Effector memory CD4-positive, alpha-beta T cell (primary cell): ENCODE measurements around the gene GBA2.
A peak's percentile ranks its signal among the peaks of the same experiment; 100 is the strongest.

Experiments used
- DNase-seq, 3 donors: peaks; one replicate each; pipeline ENCODE4 v3.0.0-alpha.2; 2020
- H3K27ac ChIP-seq: 2 replicates; pipeline ENCODE4 v1.7.0; 2013; ENCODE audit warnings: mild to moderate bottlenecking, low read length, moderate library complexity; ENCODE audit not compliant: insufficient read depth, poor library complexity, severe bottlenecking
- H3K27me3 ChIP-seq: replicated peaks from 2 replicates; pipeline ENCODE4 v1.7.0; 2013; ENCODE audit warnings: mild to moderate bottlenecking, low read length; ENCODE audit not compliant: insufficient read depth, control insufficient read depth, poor library complexity, severe bottlenecking
- H3K36me3 ChIP-seq: 2 replicates; pipeline ENCODE4 v1.7.0; 2013; ENCODE audit warnings: mild to moderate bottlenecking, low read length, moderate library complexity; ENCODE audit not compliant: control insufficient read depth, insufficient read depth
- H3K4me1 ChIP-seq: 2 replicates; pipeline ENCODE4 v1.7.0; 2013; ENCODE audit warnings: low read length, mild to moderate bottlenecking; ENCODE audit not compliant: control insufficient read depth, insufficient read depth, poor library complexity, severe bottlenecking
- H3K4me3 ChIP-seq: 2 replicates; pipeline ENCODE4 v1.7.0; 2013; ENCODE audit warnings: low read length, low read depth, mild to moderate bottlenecking; ENCODE audit not compliant: insufficient read depth, poor library complexity, severe bottlenecking
- H3K9me3 ChIP-seq: 2 replicates; pipeline ENCODE4 v1.7.0; 2013; ENCODE audit warnings: mild to moderate bottlenecking, low read length, moderate library complexity; ENCODE audit not compliant: control insufficient read depth

Gene GBA2

GRCh38 chr9:35756275-35757225 is 7.5 kb upstream of the GBA2 start:
- H3K9me3 ChIP-seq = no peaks in the 10 kb centered on the region
- peak; percentile 45 to 65 (median 54) for DNase-seq
- peak overlapping the region; percentile 81 for H3K4me3 ChIP-seq
- no peaks in the 10 kb centered on the region for H3K27me3 ChIP-seq
- peak overlapping the region; percentile 77 for H3K27ac ChIP-seq
- peaks cover 20% of the 10 kb centered on the region for H3K36me3 ChIP-seq
- H3K4me1 ChIP-seq = peaks cover 6% of the 10 kb centered on the region

GRCh38 chr9:35755071-35755470 is 6.0 kb upstream of the GBA2 start:
- Histone ChIP-seq H3K4me3 (no peak overlapping the region), H3K9me3 (no peaks in the 10 kb centered on the region), H3K4me1 (peaks cover 9% of the 10 kb centered on the region), H3K27ac (no peak overlapping the region), H3K36me3 (peaks cover 29% of the 10 kb centered on the region), H3K27me3 (no peaks in the 10 kb centered on the region)
- no peak for DNase-seq

- peaks cover 29% of the 10 kb centered on the region for H3K36me3 ChIP-seq
- peaks cover 17% of the 10 kb centered on the region for H3K4me1 ChIP-seq
- no peak within 1 kb of the TSS for H3K4me3 ChIP-seq
These were observed 5.2 kb upstream of the GBA2 start, which contains the start of gene MSMP for GRCh38 chr9:35754264-35754663. MSMP (minus strand) TSS chr9:35754276; CDS start chr9:35754129, 147 bp downstream.

GRCh38 chr9:35753466-35753865 is 4.4 kb upstream of the GBA2 start:
- DNase-seq = no peak
- H3K27ac ChIP-seq = no peak overlapping the region
- H3K9me3 ChIP-seq = no peaks in the 10 kb centered on the region
- peaks cover 29% of the 10 kb centered on the region for H3K36me3 ChIP-seq
- H3K4me1 ChIP-seq = peaks cover 17% of the 10 kb centered on the region
- no peak overlapping the region for H3K4me3 ChIP-seq
- H3K27me3 ChIP-seq = no peaks in the 10 kb centered on the region

More at GRCh38 chr9:35754264-35754663, 5.2 kb upstream of the GBA2 start, which contains the start of gene MSMP:
- Histone ChIP-seq H3K27me3 (no peaks in the 10 kb centered on the region), H3K27ac (no peak within 1 kb of the TSS), H3K9me3 (no peaks in the 10 kb centered on the region)
- no peak for DNase-seq

GRCh38 chr9:35750256-35750531 is 1.2 kb upstream of the GBA2 start:
- no peaks in the 10 kb centered on the region for H3K9me3 ChIP-seq
- no peaks in the 10 kb centered on the region for H3K27me3 ChIP-seq
- peak overlapping the region; percentile 80 for H3K27ac ChIP-seq
- peaks cover 36% of the 10 kb centered on the region for H3K4me1 ChIP-seq
- H3K4me3 ChIP-seq = peak overlapping the region; percentile 91
- no peak for DNase-seq
- peaks cover 29% of the 10 kb centered on the region for H3K36me3 ChIP-seq

- H3K36me3 ChIP-seq = peaks cover 30% of the 10 kb centered on the region
- peaks cover 36% of the 10 kb centered on the region for H3K4me1 ChIP-seq
- peak in 2 of 3 donors; percentile 29 to 42 for DNase-seq
- H3K9me3 ChIP-seq = no peaks in the 10 kb centered on the region
- H3K27ac ChIP-seq = peak overlapping the region; percentile 80
- H3K27me3 ChIP-seq = no peaks in the 10 kb centered on the region
- H3K4me3 ChIP-seq = peak overlapping the region; percentile 91
These were observed 657 bp upstream of the GBA2 start for GRCh38 chr9:35749515-35750255.

GRCh38 chr9:35748242-35748857 is 678 bp downstream of the GBA2 start:
- Histone ChIP-seq H3K4me3 (peak overlapping the region; percentile 91), H3K9me3 (no peaks in the 10 kb centered on the region), H3K27ac (peak overlapping the region; percentile 80), H3K4me1 (peaks cover 36% of the 10 kb centered on the region), H3K36me3 (peaks cover 40% of the 10 kb centered on the region), H3K27me3 (no peaks in the 10 kb centered on the region)
- DNase-seq = no peak

DNA sequence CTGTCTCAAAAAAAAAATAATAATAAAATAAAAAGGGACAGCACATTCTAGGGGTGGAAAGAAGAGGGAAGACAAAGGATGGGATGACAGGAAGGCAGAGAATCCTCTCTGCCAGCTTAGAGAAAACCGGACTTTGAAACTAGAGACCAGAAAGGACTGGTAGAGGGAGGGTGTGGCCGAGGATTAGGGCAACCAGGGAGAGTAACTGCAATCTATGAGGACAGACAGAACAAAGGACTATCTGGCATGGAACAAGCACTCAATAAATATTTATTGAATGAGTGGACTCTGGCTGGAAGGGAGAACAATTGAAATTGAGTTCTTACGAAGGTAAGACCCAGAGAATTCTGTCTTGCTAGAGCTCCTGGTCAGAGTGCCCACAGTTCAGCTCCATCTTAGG is 2.4 kb downstream of the GBA2 start:
- H3K27me3 ChIP-seq = no peaks in the 10 kb centered on the region
- H3K27ac ChIP-seq = no peak overlapping the region
- no peak for DNase-seq
- peaks cover 36% of the 10 kb centered on the region for H3K4me1 ChIP-seq
- H3K36me3 ChIP-seq = peaks cover 29% of the 10 kb centered on the region
- H3K9me3 ChIP-seq = no peaks in the 10 kb centered on the region
- H3K4me3 ChIP-seq = peak overlapping the region; percentile 91

DNA sequence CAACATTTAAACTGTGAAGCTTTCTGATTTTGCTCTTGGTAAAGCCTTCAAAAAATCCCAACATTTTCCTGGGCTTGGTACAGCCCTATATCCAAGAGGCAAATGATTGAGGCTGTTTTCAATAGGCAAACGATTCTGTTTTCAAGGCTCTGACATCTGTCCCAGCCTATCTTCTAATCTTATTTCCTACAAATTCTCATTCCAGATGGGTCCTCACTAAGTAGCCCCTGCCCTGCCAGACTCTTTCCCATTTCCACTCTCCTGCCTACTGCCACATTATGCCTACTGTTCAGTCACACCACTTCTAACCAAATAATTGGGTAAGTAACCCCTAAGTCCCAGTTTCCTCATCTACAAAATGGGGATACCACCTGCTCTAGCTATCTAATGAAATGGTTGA is 3.5 kb downstream of the GBA2 start:
- Histone ChIP-seq H3K27ac (no peak overlapping the region), H3K4me3 (no peak overlapping the region), H3K36me3 (peaks cover 20% of the 10 kb centered on the region), H3K9me3 (no peaks in the 10 kb centered on the region), H3K27me3 (no peaks in the 10 kb centered on the region), H3K4me1 (peaks cover 36% of the 10 kb centered on the region)
- DNase-seq = no peak
